ENCODE results near the gene SALL3.

- TF ChIP-seq OSR1 (CRISPR knock-in tag; IDR thresholded peaks at IDR 0.05) (no peak), RARB (CRISPR knock-in tag; IDR thresholded peaks at IDR 0.05) (no peak), TOX (CRISPR knock-in tag; IDR thresholded peaks at IDR 0.05; ENCODE audit: borderline replicate concordance) (no peak), POU6F1 (CRISPR knock-in tag; IDR thresholded peaks at IDR 0.05; ENCODE audit: borderline replicate concordance, low read depth) (no peak), PATZ1 (CRISPR knock-in tag; IDR thresholded peaks at IDR 0.05; ENCODE audit: borderline replicate concordance) (no peak), ZFP3 (CRISPR knock-in tag; IDR thresholded peaks at IDR 0.05) (no peak), CSRNP3 (CRISPR knock-in tag; IDR thresholded peaks at IDR 0.05) (no peak), GLIS3 (CRISPR knock-in tag; IDR thresholded peaks at IDR 0.05) (no peak), ZNF8 (CRISPR knock-in tag; IDR thresholded peaks at IDR 0.05) (no peak), ZFP30 (CRISPR knock-in tag; IDR thresholded peaks at IDR 0.05) (no peak), ARNTL (CRISPR knock-in tag; IDR thresholded peaks at IDR 0.05; ENCODE audit: borderline replicate concordance, low read depth) (no peak), SNAI2 (CRISPR knock-in tag; IDR thresholded peaks at IDR 0.05) (no peak)
Observed at GRCh38 chr18:78950386-78950785, 29.2 kb upstream of the SALL3 start.
